NCI-H2171 treated with DMSO at 0.1 percent for 48 hours (cell line): Measurements from ENCODE around the gene GPX4.

Experiments used
- DNase-seq: peaks from one replicate; lab custom pipeline; 2025; lab: John Stamatoyannopoulos, UW

GPX4 gene

GRCh38 chr19:1068009-1069001 lies 35.5 kb upstream of the GPX4 start:
- no peak for DNase-seq

GRCh38 chr19:1069009-1069779 lies 34.6 kb upstream of the GPX4 start:
- no peak for DNase-seq

- DNase-seq, result no peak
Observed at GRCh38 chr19:1070576-1070930, 33.2 kb upstream of the GPX4 start.

- DNase-seq, result no peak
Observed at GRCh38 chr19:1070931-1071791, 32.6 kb upstream of the GPX4 start.

- DNase-seq, result no peak
Observed at GRCh38 chr19:1072371-1073015, 31.3 kb upstream of the GPX4 start.

GRCh38 chr19:1073063-1073955 lies 30.5 kb upstream of the GPX4 start:
- no peak for DNase-seq

- no peak for DNase-seq
Observed at GRCh38 chr19:1073956-1074517, 29.8 kb upstream of the GPX4 start.

- DNase-seq, result peak; percentile 88
Observed at GRCh38 chr19:1074544-1075283, 29.1 kb upstream of the GPX4 start.

GRCh38 chr19:1076046-1076386 lies 27.8 kb upstream of the GPX4 start:
- no peak for DNase-seq

GRCh38 chr19:1076951-1077350 lies 26.8 kb upstream of the GPX4 start:
- DNase-seq, result peak; percentile 76

GRCh38 chr19:1079566-1080111 lies 24.2 kb upstream of the GPX4 start:
- DNase-seq, result no peak

GRCh38 chr19:1080360-1081161 lies 23.2 kb upstream of the GPX4 start:
- DNase-seq, result no peak

GRCh38 chr19:1081301-1082164 lies 22.3 kb upstream of the GPX4 start:
- no peak for DNase-seq

- peak; percentile 86 for DNase-seq
Observed at GRCh38 chr19:1082165-1082927, 21.4 kb upstream of the GPX4 start.

- DNase-seq, result no peak
Observed at GRCh38 chr19:1082928-1083816, 20.6 kb upstream of the GPX4 start.
